T-helper 17 cell (primary cell): ENCODE results near the gene S100A8. TPM values are rescaled to one million over a fixed set of nuclear protein-coding genes. Genes with fewer than 3 reads are reported as not detected.

Experiments used
- ATAC-seq: fragments of 150-1000 bp; cut with Tn5 transposase; 2 replicates; pipeline ENCODE4 v1.10.0; 2021; ENCODE audit warnings: mild to moderate bottlenecking, moderate library complexity
- DNase-seq, 3 donors: peaks; one replicate each; pipeline versions ENCODE4 v3.0.0 to v3.0.0-alpha.2; 2020 to 2021
- H3K9me3 ChIP-seq: one replicate; pipeline ENCODE4 v1.7.0; 2013; ENCODE audit warnings: low read length, mild to moderate bottlenecking; ENCODE audit not compliant: control insufficient read depth, poor library complexity, severe bottlenecking
- H3K27ac Mint-ChIP-seq: one replicate; pipeline ENCODE4 v1.8.0; 2022; ENCODE audit warnings: mild to moderate bottlenecking, moderate library complexity, mixed read lengths
- H3K27me3 Mint-ChIP-seq: one replicate; pipeline ENCODE4 v1.8.0; 2022; ENCODE audit warnings: mixed read lengths
- H3K36me3 Mint-ChIP-seq: one replicate; pipeline ENCODE4 v1.8.0; 2022; ENCODE audit warnings: low read depth, mixed read lengths
- H3K4me1 Mint-ChIP-seq: one replicate; pipeline ENCODE4 v1.8.0; 2022; ENCODE audit warnings: mild to moderate bottlenecking, mixed read lengths
- H3K4me3 Mint-ChIP-seq: one replicate; pipeline ENCODE4 v1.8.0; 2022; ENCODE audit warnings: mild to moderate bottlenecking, moderate library complexity, mixed read lengths
- total RNA-seq, 4 donors: library from RNA in 2 of 4; stranded (reverse) in 2 of 4; gene quantifications; one replicate each; pipeline ENCODE4 v1.2.3 and lab custom pipeline; 2022 to 2026

Gene S100A8
- total RNA-seq: 100 to 1,000 TPM in 1 of 2 donors, 1 to 10 TPM in 1; 4.6 to 110 TPM
- 0 to 0.53 reads per million in 2 donors for total RNA-seq (lab: John Stamatoyannopoulos, UW)

DNA sequence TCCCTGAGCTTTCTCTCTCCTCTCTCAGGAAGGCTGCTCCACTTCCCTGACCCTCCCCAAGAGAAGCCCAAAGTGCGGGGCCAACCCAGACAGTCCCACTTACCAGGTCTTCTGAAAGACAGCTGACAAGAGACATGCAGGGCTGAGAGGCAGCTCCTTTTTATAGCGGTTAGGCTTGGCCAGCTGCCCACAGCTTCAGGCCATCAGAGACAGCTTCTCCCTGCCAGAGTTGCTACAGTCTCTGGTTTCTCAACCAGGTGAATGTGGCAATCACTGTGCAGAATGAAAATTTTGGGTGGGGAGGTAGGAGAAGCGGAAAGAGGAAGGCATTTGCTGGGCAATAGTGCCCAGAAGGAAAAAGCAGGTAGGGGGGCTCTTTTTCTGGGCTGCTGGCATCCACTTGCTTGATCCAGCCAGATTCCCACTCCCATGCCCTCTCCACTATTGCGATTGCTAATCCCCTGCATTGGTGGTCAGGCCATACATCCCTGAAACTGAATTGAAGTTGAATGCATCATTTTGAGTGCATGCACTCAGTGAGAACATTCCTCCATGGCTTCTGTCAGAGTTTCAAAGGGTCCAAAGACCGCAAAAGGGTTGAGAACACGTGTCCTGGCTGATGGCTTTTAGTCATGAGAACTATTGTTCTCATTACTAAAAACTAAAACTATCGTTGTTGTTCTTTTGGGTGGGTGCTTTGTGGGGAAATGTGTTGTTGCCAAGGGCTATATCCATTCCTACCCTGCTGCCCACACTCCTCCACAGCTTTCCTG lies at the start of gene S100A8:
S100A8 (minus strand) TSS at position 136 of the 773 bp plus-strand sequence. CDS start 538 bp downstream, outside the sequence.
- H3K27ac Mint-ChIP-seq: no peak within 1 kb of the TSS
- ATAC-seq: no peak
- H3K36me3 Mint-ChIP-seq: no peaks in the 10 kb centered on the region
- DNase-seq: no peak
- no peaks in the 10 kb centered on the region for H3K9me3 ChIP-seq
- H3K27me3 Mint-ChIP-seq: peaks cover 70% of the 10 kb centered on the region
- no peak within 1 kb of the TSS for H3K4me3 Mint-ChIP-seq
- H3K4me1 Mint-ChIP-seq: peaks cover 2% of the 10 kb centered on the region

DNA sequence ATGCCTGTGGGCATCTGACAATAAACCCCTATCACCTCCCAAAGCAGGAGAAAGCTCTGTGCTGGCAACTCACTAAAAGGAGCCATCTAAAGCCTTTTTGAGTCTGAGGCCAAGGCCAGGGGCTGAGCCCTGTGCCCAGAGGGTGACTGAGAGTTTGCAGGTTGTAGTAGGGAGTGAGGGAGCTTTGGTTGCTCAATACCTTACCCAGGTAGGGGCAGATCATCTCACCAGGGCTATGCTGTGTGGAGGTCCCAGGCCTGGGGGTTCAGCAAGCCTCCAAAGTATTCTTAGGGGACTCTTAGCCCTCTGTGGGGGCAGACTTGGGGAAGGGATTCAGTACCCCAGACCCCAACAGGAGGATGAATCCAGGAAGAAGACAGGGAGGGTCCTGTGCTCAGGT lies 48.4 kb upstream of the S100A8 start:
- Mint-ChIP-seq H3K27me3 (peaks cover 48% of the 10 kb centered on the region), H3K4me1 (peaks cover 3% of the 10 kb centered on the region), H3K27ac (no peak overlapping the region), H3K4me3 (no peak overlapping the region), H3K36me3 (peaks cover 3% of the 10 kb centered on the region)
- no peak for ATAC-seq
- no peak for DNase-seq
- no peaks in the 10 kb centered on the region for H3K9me3 ChIP-seq

DNA sequence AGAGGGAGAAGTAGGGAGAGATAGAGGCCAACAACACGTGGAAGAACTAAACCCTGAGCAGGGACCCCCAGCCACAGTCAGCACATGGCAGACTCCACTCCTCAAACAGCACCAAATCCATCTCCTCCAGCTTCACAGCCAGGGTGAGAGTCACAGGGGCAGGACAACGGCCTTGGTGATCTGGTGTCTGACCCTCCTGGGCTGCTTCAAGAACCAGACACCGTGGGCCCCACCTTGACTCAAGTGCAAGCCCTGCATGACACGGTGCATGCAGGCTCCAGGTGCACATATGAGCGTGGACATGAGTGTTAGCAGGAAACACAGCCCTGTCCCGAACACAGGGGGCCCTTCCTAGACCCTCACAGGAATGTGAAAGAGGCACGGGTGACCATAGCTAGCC lies 47.7 kb upstream of the S100A8 start:
- H3K9me3 ChIP-seq: no peaks in the 10 kb centered on the region
- ATAC-seq (no peak), DNase-seq (no peak)
- Mint-ChIP-seq H3K4me3 (no peak overlapping the region), H3K27ac (no peak overlapping the region), H3K4me1 (peaks cover 3% of the 10 kb centered on the region), H3K27me3 (peaks cover 45% of the 10 kb centered on the region), H3K36me3 (peaks cover 3% of the 10 kb centered on the region)

DNA sequence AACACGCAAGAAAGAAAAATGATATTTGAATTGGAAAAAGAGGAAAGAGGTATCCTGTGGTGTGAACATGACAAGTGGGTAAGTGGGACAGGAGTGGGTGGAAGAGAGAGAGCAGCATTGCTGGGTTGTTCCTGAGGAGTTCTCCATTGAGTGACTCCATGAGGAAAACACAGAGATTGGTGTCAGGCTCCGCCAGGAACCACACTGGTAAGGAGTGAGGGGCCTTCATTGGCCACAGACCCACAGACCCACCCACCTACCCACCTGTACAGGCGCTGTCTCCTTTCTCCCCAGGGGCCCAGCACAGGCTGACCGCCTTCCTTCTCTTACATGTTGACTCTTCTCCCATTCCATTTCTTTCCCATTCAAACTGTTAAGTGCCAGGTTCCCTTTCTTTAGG lies 46.4 kb upstream of the S100A8 start:
- Mint-ChIP-seq H3K4me1 (peaks cover 3% of the 10 kb centered on the region), H3K27ac (no peak overlapping the region), H3K4me3 (no peak overlapping the region), H3K27me3 (peaks cover 49% of the 10 kb centered on the region), H3K36me3 (peaks cover 3% of the 10 kb centered on the region)
- DNase-seq (no peak), ATAC-seq (no peak)
- no peaks in the 10 kb centered on the region for H3K9me3 ChIP-seq

DNA sequence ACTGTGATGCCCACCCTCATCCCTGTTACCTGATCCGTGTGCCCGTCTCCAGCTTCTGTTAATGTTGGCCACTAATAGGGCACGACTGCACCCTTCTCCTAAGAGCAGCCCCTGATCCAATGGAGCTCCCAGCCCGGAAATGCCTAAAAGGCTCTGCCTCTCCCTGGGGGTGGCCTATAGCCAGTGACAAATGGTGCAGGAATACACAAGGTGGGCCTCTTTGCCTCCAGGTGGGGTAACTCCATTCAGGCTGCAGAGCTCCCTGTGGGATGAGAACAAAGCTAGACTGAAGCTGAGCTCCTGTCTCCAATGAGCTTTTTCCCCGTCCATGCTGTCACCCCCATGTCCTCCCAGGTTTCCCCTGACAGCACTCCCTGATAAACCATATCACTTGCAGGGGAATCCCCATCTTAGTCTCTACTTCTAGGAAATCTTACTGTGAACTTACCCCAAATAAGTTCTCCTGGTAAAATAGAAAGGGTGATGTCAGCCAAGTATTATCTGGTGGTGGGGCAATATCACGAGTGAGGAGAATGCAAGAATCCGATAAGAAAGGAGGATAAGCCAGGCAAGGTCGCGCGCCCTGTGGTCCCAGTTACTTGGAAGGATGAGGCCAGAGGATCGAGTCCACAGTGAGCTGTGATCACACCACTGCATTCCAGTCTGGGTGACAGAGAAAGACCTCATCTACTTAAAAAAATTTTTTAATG lies 44.0 kb upstream of the S100A8 start:
- Mint-ChIP-seq H3K4me1 (no peaks in the 10 kb centered on the region), H3K27ac (no peak overlapping the region), H3K4me3 (no peak overlapping the region), H3K27me3 (peaks cover 51% of the 10 kb centered on the region), H3K36me3 (peaks cover 3% of the 10 kb centered on the region)
- H3K9me3 ChIP-seq: no peaks in the 10 kb centered on the region
- ATAC-seq (no peak), DNase-seq (no peak)

DNA sequence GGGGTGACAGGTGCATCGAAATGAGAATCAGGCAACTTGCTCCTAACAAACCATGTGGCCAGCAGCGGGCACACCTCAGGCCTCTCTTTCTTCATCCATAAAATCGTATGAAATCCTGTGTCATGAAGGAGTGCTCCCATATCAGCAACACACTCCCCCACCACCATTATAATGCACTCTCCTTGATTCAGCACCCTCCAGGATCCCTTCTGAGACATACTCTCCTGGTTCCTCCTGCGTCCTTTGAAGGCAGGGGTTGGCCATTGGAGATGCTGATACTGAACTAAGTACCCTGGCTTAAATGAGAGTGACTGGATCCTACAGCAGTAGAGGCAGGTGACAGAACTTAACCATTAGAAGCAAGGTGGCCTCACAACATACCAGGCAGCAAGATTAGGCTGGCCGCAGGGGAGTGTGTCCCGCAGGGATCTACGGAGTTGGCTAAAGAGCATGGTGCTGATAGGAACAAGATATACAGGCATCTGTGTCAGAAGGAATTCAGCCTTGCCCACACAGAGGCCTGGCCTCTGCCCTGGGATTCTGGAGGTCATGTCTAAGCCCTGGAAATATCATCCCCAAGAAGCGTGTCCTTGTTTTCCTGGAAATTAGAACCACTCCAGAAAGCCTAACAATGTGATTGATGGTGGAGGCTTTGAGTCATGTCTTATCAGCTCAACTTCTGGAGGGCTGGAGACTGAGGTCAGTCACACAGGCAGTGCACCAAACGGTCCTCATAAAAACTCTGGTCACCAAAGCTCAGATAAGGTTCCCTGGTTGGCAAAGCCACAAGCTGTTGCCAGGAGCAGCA lies 42.2 kb upstream of the S100A8 start:
- H3K27me3 Mint-ChIP-seq: peaks cover 61% of the 10 kb centered on the region
- H3K36me3 Mint-ChIP-seq: no peaks in the 10 kb centered on the region
- DNase-seq: no peak
- no peak overlapping the region for H3K4me3 Mint-ChIP-seq
- no peaks in the 10 kb centered on the region for H3K4me1 Mint-ChIP-seq
- H3K9me3 ChIP-seq: no peaks in the 10 kb centered on the region
- no peak for ATAC-seq
- H3K27ac Mint-ChIP-seq: no peak overlapping the region

DNA sequence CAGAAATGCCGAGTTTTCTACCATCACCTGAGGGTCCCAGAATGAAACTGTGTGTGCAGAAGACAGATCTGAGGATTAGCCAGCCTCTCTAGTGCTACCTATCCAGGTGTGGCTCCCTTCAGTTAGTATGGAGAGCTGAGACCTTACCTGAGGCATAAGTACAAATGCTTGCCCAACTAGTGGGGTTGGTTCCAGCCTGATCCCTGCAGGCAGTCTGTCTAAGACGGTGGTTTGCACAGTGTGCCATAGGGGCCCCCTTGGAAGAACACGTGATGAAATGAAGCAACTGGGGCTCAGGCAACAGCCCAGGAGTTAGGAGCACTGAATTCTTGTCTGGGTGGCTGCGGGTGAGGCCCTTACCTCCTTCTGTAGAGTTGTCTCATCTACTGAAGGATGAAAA lies 41.1 kb upstream of the S100A8 start:
- ATAC-seq (no peak), DNase-seq (no peak)
- no peaks in the 10 kb centered on the region for H3K4me1 Mint-ChIP-seq
- H3K9me3 ChIP-seq: no peaks in the 10 kb centered on the region
- H3K36me3 Mint-ChIP-seq: no peaks in the 10 kb centered on the region
- H3K27me3 Mint-ChIP-seq: peaks cover 63% of the 10 kb centered on the region
- no peak overlapping the region for H3K27ac Mint-ChIP-seq
- no peak overlapping the region for H3K4me3 Mint-ChIP-seq

DNA sequence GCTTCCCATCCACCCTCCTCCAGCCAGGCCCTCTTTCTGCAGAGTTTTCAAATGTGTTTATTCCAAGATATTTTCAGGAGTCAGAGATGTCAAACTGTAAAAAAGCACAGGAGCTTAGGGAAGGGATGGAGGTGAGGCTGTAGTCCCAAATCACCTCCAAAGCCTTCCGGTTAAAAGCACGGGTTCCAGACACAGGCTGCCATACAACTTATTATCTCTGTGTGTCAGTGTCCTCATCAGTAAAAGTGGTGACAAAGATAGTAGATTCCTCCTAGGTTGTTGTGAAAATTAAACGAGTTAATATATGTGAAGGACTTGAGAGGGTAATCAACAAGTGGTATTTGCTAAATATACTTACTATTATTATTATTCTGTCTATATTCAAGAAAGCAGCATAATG lies 40.6 kb upstream of the S100A8 start:
- no peak overlapping the region for H3K27ac Mint-ChIP-seq
- ATAC-seq: no peak

DNA sequence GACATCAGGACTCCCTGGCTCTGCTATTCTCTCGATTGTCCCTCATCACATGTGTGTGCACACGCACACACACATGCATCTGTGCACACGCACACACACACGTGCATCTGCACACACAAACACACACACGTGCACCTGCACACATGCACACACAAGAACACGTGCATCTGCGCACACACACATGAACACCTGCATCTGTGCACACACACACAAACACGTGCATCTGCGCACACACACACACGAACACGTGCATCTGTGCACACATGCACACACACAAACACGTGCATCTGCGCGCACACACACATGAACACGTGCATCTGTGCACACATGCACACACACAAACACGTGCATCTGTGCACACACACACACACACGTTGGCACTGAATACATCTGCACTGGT lies 40.1 kb upstream of the S100A8 start:
- Mint-ChIP-seq H3K27me3 (peaks cover 59% of the 10 kb centered on the region), H3K4me3 (no peak overlapping the region), H3K36me3 (no peaks in the 10 kb centered on the region), H3K27ac (no peak overlapping the region), H3K4me1 (no peaks in the 10 kb centered on the region)
- ATAC-seq (no peak), DNase-seq (no peak)
- H3K9me3 ChIP-seq: no peaks in the 10 kb centered on the region

More for the DNA sequence above, 40.6 kb upstream of the S100A8 start:
- H3K4me1 Mint-ChIP-seq: no peaks in the 10 kb centered on the region
- no peak for DNase-seq
- no peaks in the 10 kb centered on the region for H3K36me3 Mint-ChIP-seq
- no peak overlapping the region for H3K4me3 Mint-ChIP-seq
- H3K9me3 ChIP-seq: no peaks in the 10 kb centered on the region
- H3K27me3 Mint-ChIP-seq: peaks cover 62% of the 10 kb centered on the region

DNA sequence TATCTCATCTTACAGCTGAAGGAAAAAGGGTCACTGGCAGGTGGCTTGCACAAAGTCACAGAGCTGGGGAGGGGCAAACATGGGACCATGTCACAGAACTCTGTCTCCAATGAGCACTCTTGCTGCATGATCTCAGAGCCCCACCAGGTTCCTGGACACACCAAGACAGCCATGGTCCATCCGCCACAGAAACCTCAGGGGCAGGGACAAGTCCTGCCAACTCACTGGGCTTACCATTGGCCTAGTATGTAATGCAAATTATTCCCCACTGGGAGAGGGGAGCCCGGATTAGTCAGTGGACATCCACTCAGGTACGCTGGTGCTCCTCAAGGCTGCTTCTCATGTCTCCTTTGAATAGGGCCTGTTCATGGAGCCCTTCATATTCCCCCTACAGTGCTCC lies 39.7 kb upstream of the S100A8 start:
- Mint-ChIP-seq H3K4me1 (no peaks in the 10 kb centered on the region), H3K4me3 (no peak overlapping the region), H3K27me3 (peaks cover 63% of the 10 kb centered on the region), H3K36me3 (no peaks in the 10 kb centered on the region), H3K27ac (no peak overlapping the region)
- ATAC-seq (no peak), DNase-seq (no peak)
- H3K9me3 ChIP-seq: no peaks in the 10 kb centered on the region

DNA sequence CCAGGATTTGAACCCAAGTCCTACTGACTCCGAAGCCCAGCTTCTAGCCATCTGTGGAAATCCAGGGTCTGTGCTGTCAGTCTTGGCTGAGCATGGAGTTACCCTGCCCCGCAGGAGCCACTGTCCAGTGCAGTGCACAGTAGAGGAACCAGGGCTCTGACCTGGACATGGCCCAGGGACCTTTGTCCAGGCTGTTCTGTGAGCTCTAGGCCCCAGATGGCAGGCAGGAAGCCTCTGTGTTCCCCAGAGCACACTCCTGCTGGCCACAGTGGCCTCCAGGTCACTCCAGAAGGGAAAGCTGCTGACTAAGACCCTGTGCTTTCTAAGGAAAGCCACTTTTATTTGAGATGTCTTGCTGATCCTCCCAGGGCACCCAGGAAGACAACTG lies 39.3 kb upstream of the S100A8 start:
- Mint-ChIP-seq H3K27me3 (peaks cover 67% of the 10 kb centered on the region), H3K36me3 (no peaks in the 10 kb centered on the region), H3K4me3 (no peak overlapping the region), H3K4me1 (no peaks in the 10 kb centered on the region), H3K27ac (no peak overlapping the region)
- no peak for ATAC-seq
- H3K9me3 ChIP-seq: no peaks in the 10 kb centered on the region
- DNase-seq: no peak

DNA sequence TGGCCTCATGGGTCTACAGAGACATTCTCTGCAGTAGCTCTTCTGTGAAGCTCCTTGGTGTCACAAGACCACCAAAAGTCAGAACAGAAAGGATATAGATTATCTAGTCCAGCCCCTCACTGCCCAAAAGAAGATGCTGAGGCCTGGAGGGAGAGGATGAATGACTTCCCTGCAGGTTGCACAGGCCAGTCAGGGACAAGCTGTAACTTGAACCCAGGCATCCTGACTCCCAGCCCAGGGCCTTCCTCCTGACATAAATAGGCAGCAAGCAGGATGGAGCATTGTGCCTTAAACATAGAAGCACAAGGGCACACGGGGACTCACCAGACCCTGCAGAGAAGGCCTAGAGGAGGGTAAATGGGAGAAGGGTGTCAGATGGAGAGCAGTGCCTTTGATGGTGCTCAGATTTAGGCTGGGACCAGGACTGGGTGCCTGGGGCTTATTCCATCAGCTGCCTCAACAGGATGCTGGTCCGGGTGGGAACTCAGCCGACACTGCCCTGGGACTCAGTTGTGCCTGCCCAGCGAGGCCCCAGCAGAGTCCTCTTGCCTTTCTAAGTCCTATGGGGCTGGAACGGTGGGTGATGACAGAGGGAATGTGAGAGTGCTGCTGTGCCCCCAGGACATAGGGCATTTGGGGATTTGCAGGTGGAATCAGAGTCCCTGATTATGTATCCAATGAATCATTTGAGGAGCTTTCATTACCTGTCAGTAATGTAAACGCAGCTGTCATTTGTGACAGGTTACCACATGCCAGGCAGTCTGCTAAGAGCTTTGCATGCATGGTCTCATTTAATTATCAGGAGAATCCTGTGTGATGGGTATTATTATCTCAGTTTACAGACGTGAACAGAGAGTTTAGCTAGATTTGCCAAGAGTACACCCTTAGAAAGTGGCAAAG lies 38.6 kb upstream of the S100A8 start:
- H3K27me3 Mint-ChIP-seq: peaks cover 68% of the 10 kb centered on the region

More for the DNA sequence above, 38.6 kb upstream of the S100A8 start:
- no peak for ATAC-seq
- Mint-ChIP-seq H3K27ac (no peak overlapping the region), H3K4me1 (no peaks in the 10 kb centered on the region), H3K36me3 (no peaks in the 10 kb centered on the region), H3K4me3 (no peak overlapping the region)
- H3K9me3 ChIP-seq: no peaks in the 10 kb centered on the region
- no peak for DNase-seq
